ENCODE measurements around the gene ARL5A.

GRCh38 chr2:151869291-151869690 is 41.1 kb upstream of the ARL5A start:
- TF ChIP-seq, protein P1, sequence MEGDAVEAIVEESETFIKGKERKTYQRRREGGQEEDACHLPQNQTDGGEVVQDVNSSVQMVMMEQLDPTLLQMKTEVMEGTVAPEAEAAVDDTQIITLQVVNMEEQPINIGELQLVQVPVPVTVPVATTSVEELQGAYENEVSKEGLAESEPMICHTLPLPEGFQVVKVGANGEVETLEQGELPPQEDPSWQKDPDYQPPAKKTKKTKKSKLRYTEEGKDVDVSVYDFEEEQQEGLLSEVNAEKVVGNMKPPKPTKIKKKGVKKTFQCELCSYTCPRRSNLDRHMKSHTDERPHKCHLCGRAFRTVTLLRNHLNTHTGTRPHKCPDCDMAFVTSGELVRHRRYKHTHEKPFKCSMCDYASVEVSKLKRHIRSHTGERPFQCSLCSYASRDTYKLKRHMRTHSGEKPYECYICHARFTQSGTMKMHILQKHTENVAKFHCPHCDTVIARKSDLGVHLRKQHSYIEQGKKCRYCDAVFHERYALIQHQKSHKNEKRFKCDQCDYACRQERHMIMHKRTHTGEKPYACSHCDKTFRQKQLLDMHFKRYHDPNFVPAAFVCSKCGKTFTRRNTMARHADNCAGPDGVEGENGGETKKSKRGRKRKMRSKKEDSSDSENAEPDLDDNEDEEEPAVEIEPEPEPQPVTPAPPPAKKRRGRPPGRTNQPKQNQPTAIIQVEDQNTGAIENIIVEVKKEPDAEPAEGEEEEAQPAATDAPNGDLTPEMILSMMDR (IDR thresholded peaks at IDR 0.05), result no peak
- no peak for TF ChIP-seq POLR2A (IDR thresholded peaks at IDR 0.05)

All from ovary (tissue), 3 donors.